SU-DHL-6 (cell line): ENCODE measurements around the gene PTGDS.

Source experiments
- H2AFZ ChIP-seq: fragments of 200-600 bp; sonication (generic); 2 replicates; pipeline ENCODE4 v1.6.1; 2014; ENCODE audit warnings: low read depth, mild to moderate bottlenecking, moderate library complexity, mixed read lengths, antibody characterized with exemption, low read length; ENCODE audit not compliant: severe bottlenecking
- H3F3A ChIP-seq: fragments of 200-600 bp; shearing (Covaris generic); 2 replicates; pipeline ENCODE4 v1.6.0; 2016; ENCODE audit warnings: antibody characterized with exemption, mild to moderate bottlenecking; ENCODE audit not compliant: insufficient read depth
- H3K27ac ChIP-seq: fragments of 200-600 bp; sonication (generic); 2 replicates; pipeline ENCODE4 v1.5.1; 2016; ENCODE audit warnings: low read depth, mild to moderate bottlenecking, low read length, moderate library complexity, mixed read lengths
- H3K27me3 ChIP-seq: fragments of 200-600 bp; sonication (generic), shearing (Covaris generic); 2 replicates; pipeline ENCODE4 v1.6.0; 2014; ENCODE audit warnings: mild to moderate bottlenecking, low read length
- H3K36me3 ChIP-seq: fragments of 200-600 bp; sonication (generic); 2 replicates; pipeline ENCODE4 v1.6.1; 2014; ENCODE audit warnings: mild to moderate bottlenecking, low read length, mixed read lengths
- H3K4me2 ChIP-seq: fragments of 300-600, 200-600 bp; shearing (Covaris generic), sonication (generic); 2 replicates; pipeline ENCODE4 v1.6.0; 2014; ENCODE audit warnings: low read length, low read depth, mild to moderate bottlenecking; ENCODE audit not compliant: poor library complexity, severe bottlenecking
- H3K4me3 ChIP-seq: fragments of 200-600 bp; sonication (generic); 2 replicates; pipeline ENCODE4 v1.5.1; 2014; ENCODE audit warnings: antibody characterized with exemption, low read length, mild to moderate bottlenecking, mixed read lengths; ENCODE audit not compliant: insufficient read depth, poor library complexity, severe bottlenecking
- H3K79me2 ChIP-seq: fragments of 200-600 bp; sonication (generic); 2 replicates; pipeline ENCODE4 v1.6.1; 2014; ENCODE audit warnings: mild to moderate bottlenecking, low read length, moderate library complexity; ENCODE audit not compliant: insufficient read depth
- H3K9ac ChIP-seq: fragments of 200-600 bp; sonication (generic); 2 replicates; pipeline ENCODE4 v1.7.0; 2014; ENCODE audit warnings: mild to moderate bottlenecking, low read length
- H3K9me2 ChIP-seq: fragments of 200-600 bp; sonication (generic); replicated peaks from 2 replicates; pipeline ENCODE4 v1.6.1; 2014; ENCODE audit warnings: low read length; ENCODE audit not compliant: insufficient read depth
- H3K9me3 ChIP-seq: fragments of 200-600 bp; sonication (generic); 2 replicates; pipeline ENCODE4 v1.6.1; 2014; ENCODE audit warnings: low read length, mixed read lengths; ENCODE audit not compliant: insufficient read depth
- H4K20me1 ChIP-seq: fragments of 200-600 bp; sonication (generic); 2 replicates; pipeline ENCODE4 v1.6.1; 2014; ENCODE audit warnings: low read depth, mild to moderate bottlenecking, antibody characterized with exemption, low read length, moderate library complexity, mixed read lengths
- EZH2phosphoT487 ChIP-seq: fragments of 200-600 bp; sonication (generic), shearing (Covaris generic); conservative IDR thresholded peaks from 2 replicates; pipeline ENCODE4 v1.6.1; 2018; ENCODE audit warnings: mild to moderate bottlenecking, antibody characterized with exemption, low read length, moderate library complexity, mixed read lengths
- TF ChIP-seq, protein P1 (sequence below): fragments of 200-600 bp; sonication (generic); IDR thresholded peaks from one replicate; pipeline ENCODE4 v1.5.1; 2017; ENCODE audit warnings: antibody characterized with exemption, mild to moderate bottlenecking, low read length, moderate library complexity; ENCODE audit not compliant: insufficient read depth, poor library complexity, severe bottlenecking

PTGDS gene

GRCh38 chr9:136949817-136950655, 27.3 kb upstream of the PTGDS start:
- H3F3A ChIP-seq: no peaks in the 10 kb centered on the region
- peak overlapping the region; percentile 64 for H3K9ac ChIP-seq
- H3K4me3 ChIP-seq: peak overlapping the region; percentile 48
- H3K27me3 ChIP-seq: no peaks in the 10 kb centered on the region
- no peaks in the 10 kb centered on the region for H3K79me2 ChIP-seq
- TF ChIP-seq, protein P1, sequence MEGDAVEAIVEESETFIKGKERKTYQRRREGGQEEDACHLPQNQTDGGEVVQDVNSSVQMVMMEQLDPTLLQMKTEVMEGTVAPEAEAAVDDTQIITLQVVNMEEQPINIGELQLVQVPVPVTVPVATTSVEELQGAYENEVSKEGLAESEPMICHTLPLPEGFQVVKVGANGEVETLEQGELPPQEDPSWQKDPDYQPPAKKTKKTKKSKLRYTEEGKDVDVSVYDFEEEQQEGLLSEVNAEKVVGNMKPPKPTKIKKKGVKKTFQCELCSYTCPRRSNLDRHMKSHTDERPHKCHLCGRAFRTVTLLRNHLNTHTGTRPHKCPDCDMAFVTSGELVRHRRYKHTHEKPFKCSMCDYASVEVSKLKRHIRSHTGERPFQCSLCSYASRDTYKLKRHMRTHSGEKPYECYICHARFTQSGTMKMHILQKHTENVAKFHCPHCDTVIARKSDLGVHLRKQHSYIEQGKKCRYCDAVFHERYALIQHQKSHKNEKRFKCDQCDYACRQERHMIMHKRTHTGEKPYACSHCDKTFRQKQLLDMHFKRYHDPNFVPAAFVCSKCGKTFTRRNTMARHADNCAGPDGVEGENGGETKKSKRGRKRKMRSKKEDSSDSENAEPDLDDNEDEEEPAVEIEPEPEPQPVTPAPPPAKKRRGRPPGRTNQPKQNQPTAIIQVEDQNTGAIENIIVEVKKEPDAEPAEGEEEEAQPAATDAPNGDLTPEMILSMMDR: no peak
- no peaks in the 10 kb centered on the region for H3K9me2 ChIP-seq
- no peaks in the 10 kb centered on the region for H4K20me1 ChIP-seq
- no peaks in the 10 kb centered on the region for H3K9me3 ChIP-seq
- H3K36me3 ChIP-seq: no peaks in the 10 kb centered on the region
- peak overlapping the region; percentile 37 for H3K27ac ChIP-seq
- H3K4me2 ChIP-seq: peak overlapping the region; percentile 59
- peak overlapping the region; percentile 64 for H2AFZ ChIP-seq

GRCh38 chr9:136950656-136951276, 26.5 kb upstream of the PTGDS start:
- H3K4me3 ChIP-seq: peak overlapping the region; percentile 48
- TF ChIP-seq, protein P1: no peak
- no peak for TF ChIP-seq EZH2phosphoT487

DNA sequence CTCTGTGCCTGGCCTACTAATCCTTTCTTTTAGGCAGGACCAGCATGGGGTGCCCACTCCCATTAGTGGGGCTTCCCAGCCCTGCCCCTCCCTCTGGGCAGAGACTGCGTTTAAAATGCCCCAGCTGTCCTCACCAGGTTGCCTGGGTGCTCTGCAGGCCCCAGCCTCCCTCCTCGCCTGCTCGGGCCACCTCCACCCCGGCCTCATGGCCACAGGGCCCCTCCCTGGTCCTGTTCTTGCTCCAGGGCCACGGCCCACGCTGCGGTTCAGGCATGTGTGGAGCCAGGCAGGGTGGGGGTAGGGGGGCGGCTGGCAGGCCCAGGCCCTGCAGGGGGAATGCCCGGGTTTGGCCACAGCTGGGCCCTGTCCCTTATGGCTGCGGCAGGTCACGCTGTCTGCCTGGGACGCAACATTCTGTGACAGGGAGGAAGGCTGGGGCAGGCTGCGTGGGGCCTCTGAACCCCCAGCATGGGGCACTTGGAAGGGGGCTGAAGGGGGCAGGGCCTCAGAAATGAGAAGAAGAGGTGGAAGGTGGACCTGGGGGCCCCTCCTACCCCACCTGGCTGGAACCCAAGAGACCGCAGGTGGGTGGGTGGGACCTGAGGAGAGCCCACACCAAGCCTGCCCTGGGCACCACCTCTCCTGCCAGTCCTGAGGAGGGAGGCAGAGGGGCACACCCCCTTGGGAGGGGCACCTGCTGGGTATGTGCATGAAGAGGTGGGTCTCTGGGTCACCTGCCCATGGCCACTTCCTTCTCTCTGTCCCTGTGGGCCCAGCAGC, 25.6 kb upstream of the PTGDS start, which contains the start of gene LCN12:
Gene LCN12, plus strand, starts transcription at position 733 of the 780 bp plus-strand sequence. CDS start 55 bp downstream, outside the sequence.
- H3K4me2 ChIP-seq: no peak within 1 kb of the TSS
- no peaks in the 10 kb centered on the region for H3F3A ChIP-seq
- H3K9me2 ChIP-seq: no peaks in the 10 kb centered on the region
- TF ChIP-seq, protein P1: no peak
- no peak for TF ChIP-seq EZH2phosphoT487
- no peaks in the 10 kb centered on the region for H3K9me3 ChIP-seq
- no peak within 1 kb of the TSS for H3K4me3 ChIP-seq
- no peak within 1 kb of the TSS for H2AFZ ChIP-seq
- H3K27ac ChIP-seq: no peak within 1 kb of the TSS
- no peaks in the 10 kb centered on the region for H3K36me3 ChIP-seq
- H4K20me1 ChIP-seq: no peaks in the 10 kb centered on the region
- no peaks in the 10 kb centered on the region for H3K27me3 ChIP-seq
- H3K9ac ChIP-seq: no peak within 1 kb of the TSS
- H3K79me2 ChIP-seq: no peaks in the 10 kb centered on the region

More at GRCh38 chr9:136950656-136951276, 26.5 kb upstream of the PTGDS start:
- no peaks in the 10 kb centered on the region for H3F3A ChIP-seq
- H4K20me1 ChIP-seq: no peaks in the 10 kb centered on the region
- no peaks in the 10 kb centered on the region for H3K9me2 ChIP-seq
- H3K27ac ChIP-seq: no peak overlapping the region
- no peaks in the 10 kb centered on the region for H3K9me3 ChIP-seq
- peak overlapping the region; percentile 64 for H3K9ac ChIP-seq
- H3K4me2 ChIP-seq: peak overlapping the region; percentile 59
- no peaks in the 10 kb centered on the region for H3K27me3 ChIP-seq
- no peaks in the 10 kb centered on the region for H3K79me2 ChIP-seq
- H2AFZ ChIP-seq: no peak overlapping the region
- no peaks in the 10 kb centered on the region for H3K36me3 ChIP-seq
